CD4-positive, alpha-beta T cell treated with Interleukin-6 at 100 ng/mL for 8 hours (primary cell): ENCODE measurements around the gene RHBDL1.
A peak's percentile ranks its signal among the peaks of the same experiment; 100 is the strongest.
"Not testable (repeated sequence)": the region's sequence is repeated elsewhere in the genome, so short reads cannot be mapped to it uniquely, and the experiment has no call there.

ENCODE experiments used
- DNase-seq: peaks from one replicate; pipeline ENCODE4 v3.0.0-alpha.2; 2020; ENCODE audit warnings: mixed read lengths, low spot score

Gene RHBDL1

GRCh38 chr16:686459-687260, 11.2 kb downstream of the RHBDL1 start:
- DNase-seq = no peak

GRCh38 chr16:687499-687898, 12.0 kb downstream of the RHBDL1 start:
- DNase-seq = no peak

GRCh38 chr16:689175-689897, 13.9 kb downstream of the RHBDL1 start:
- DNase-seq = no peak

GRCh38 chr16:691242-691641, 15.8 kb downstream of the RHBDL1 start:
- not testable (repeated sequence) for DNase-seq

GRCh38 chr16:692356-693108, 17.1 kb downstream of the RHBDL1 start:
- DNase-seq = no peak

- DNase-seq = no peak
Measured at GRCh38 chr16:693364-693763, 17.9 kb downstream of the RHBDL1 start.

GRCh38 chr16:693766-694165, 18.3 kb downstream of the RHBDL1 start:
- no peak for DNase-seq

- no peak for DNase-seq
Measured at GRCh38 chr16:694187-694862, 18.9 kb downstream of the RHBDL1 start.

GRCh38 chr16:694863-695354, 19.4 kb downstream of the RHBDL1 start:
- no peak for DNase-seq

GRCh38 chr16:695355-696089, 20.1 kb downstream of the RHBDL1 start:
- DNase-seq = peak; percentile 77

GRCh38 chr16:698911-699671, 23.6 kb downstream of the RHBDL1 start:
- no peak for DNase-seq

- DNase-seq = peak; percentile 38
Measured at GRCh38 chr16:700684-701584, 25.5 kb downstream of the RHBDL1 start.

GRCh38 chr16:702341-702740, 26.9 kb downstream of the RHBDL1 start:
- no peak for DNase-seq

GRCh38 chr16:703406-703805, 27.9 kb downstream of the RHBDL1 start:
- DNase-seq = no peak

GRCh38 chr16:704047-704446, 28.6 kb downstream of the RHBDL1 start:
- no peak for DNase-seq

GRCh38 chr16:704552-705380, 29.3 kb downstream of the RHBDL1 start:
- DNase-seq = no peak

GRCh38 chr16:705431-706188, 30.1 kb downstream of the RHBDL1 start, which contains the start of gene FBXL16:
FBXL16 (minus strand) TSS chr16:705801; CDS start chr16:697405, 8,396 bp downstream.
- no peak for DNase-seq
